Activated CD4-positive, alpha-beta T cell treated with anti-CD3 and anti-CD28 coated beads, Interleukin-2, Interleukin-6, amounts not matched to agents 100 ng/mL and 50 ng/mL, durations not matched to agents 16 hours and 8 hours (primary cell): ENCODE measurements around the gene TEDDM1.
"Not testable (repeated sequence)": the region's sequence is repeated elsewhere in the genome, so short reads cannot be mapped to it uniquely, and the experiment has no call there.

ENCODE experiments used
- DNase-seq: peaks from one replicate; pipeline ENCODE4 v3.0.0-alpha.2; 2020

TEDDM1 gene

GRCh38 chr1:182400567-182400966 lies at the start of gene TEDDM1:
Gene TEDDM1, minus strand, starts transcription at chr1:182400667. Its CDS starts 182 bp downstream, at chr1:182400485.
- no peak for DNase-seq

- no peak for DNase-seq
Measured at GRCh38 chr1:182450087-182450486, 49.6 kb upstream of the TEDDM1 start, which contains the start of gene RGSL1. Gene RGSL1, plus strand, starts transcription at chr1:182450146. Its CDS starts 20 bp downstream, at chr1:182450166.

- no peak for DNase-seq
Measured at GRCh38 chr1:182447660-182448059, 47.2 kb upstream of the TEDDM1 start.

- DNase-seq: not testable (repeated sequence)
Measured at GRCh38 chr1:182447124-182447523, 46.7 kb upstream of the TEDDM1 start.

GRCh38 chr1:182446033-182446669 lies 45.7 kb upstream of the TEDDM1 start:
- peak; percentile 56 for DNase-seq

- DNase-seq: no peak
Measured at GRCh38 chr1:182444497-182444896, 44.0 kb upstream of the TEDDM1 start.

GRCh38 chr1:182442333-182442732 lies 41.9 kb upstream of the TEDDM1 start:
- no peak for DNase-seq

GRCh38 chr1:182441719-182442118 lies 41.3 kb upstream of the TEDDM1 start:
- DNase-seq: no peak

- DNase-seq: no peak
Measured at GRCh38 chr1:182438326-182438725, 37.9 kb upstream of the TEDDM1 start.

GRCh38 chr1:182433580-182433979 lies 33.1 kb upstream of the TEDDM1 start:
- DNase-seq: no peak

GRCh38 chr1:182431278-182431677 lies 30.8 kb upstream of the TEDDM1 start:
- DNase-seq: no peak

- peak; percentile 66 for DNase-seq
Measured at GRCh38 chr1:182430263-182431068, 30.0 kb upstream of the TEDDM1 start.

GRCh38 chr1:182428043-182428442 lies 27.6 kb upstream of the TEDDM1 start:
- peak; percentile 24 for DNase-seq

- DNase-seq: peak; percentile 16
Measured at GRCh38 chr1:182426442-182427430, 26.3 kb upstream of the TEDDM1 start.

- DNase-seq: peak; percentile 38
Measured at GRCh38 chr1:182415789-182416188, 15.3 kb upstream of the TEDDM1 start.

GRCh38 chr1:182413969-182414368 lies 13.5 kb upstream of the TEDDM1 start:
- no peak for DNase-seq

- no peak for DNase-seq
Measured at GRCh38 chr1:182413486-182413885, 13.0 kb upstream of the TEDDM1 start.

- no peak for DNase-seq
Measured at GRCh38 chr1:182410620-182411273, 10.3 kb upstream of the TEDDM1 start.

- DNase-seq: no peak
Measured at GRCh38 chr1:182410138-182410537, 9.7 kb upstream of the TEDDM1 start.

- DNase-seq: no peak
Measured at GRCh38 chr1:182408435-182409075, 8.1 kb upstream of the TEDDM1 start.

GRCh38 chr1:182407724-182408123 lies 7.3 kb upstream of the TEDDM1 start:
- no peak for DNase-seq

GRCh38 chr1:182406012-182406411 lies 5.5 kb upstream of the TEDDM1 start:
- DNase-seq: no peak
